ENCODE results near the gene HTRA3.

Gene HTRA3

DNA sequence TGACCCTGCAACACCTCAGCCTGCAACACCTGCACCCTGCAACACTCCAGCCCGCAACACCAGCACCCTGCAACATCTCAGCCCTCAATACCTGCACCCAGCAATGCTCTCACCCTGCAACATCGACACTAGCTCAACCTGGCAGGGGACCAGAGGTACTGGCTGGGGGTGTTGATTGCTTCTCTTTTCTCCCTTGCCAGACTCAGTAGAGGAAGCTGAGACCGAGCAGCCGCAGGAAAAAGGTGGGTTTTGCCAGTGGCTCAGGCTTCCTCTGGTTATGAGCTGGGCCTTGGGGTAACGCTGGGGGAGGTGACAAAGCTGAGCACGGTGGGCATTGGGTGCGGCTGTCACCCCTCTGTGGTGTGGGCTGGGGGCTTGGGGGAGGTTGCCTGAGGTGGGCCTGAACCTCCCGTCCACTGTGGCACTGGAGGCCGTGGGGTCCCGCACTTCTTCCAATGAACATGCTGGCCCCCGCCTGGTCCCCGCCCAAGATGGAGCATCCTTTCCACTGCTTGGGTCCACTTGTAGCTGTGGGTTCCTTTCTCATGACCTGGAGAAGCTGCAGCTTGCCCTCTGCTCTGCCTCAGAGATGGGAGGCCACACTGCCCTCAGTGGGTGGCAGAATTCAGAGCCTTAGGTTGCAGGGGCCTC lies 44.5 kb upstream of the HTRA3 start:
- TF ChIP-seq, protein P1, sequence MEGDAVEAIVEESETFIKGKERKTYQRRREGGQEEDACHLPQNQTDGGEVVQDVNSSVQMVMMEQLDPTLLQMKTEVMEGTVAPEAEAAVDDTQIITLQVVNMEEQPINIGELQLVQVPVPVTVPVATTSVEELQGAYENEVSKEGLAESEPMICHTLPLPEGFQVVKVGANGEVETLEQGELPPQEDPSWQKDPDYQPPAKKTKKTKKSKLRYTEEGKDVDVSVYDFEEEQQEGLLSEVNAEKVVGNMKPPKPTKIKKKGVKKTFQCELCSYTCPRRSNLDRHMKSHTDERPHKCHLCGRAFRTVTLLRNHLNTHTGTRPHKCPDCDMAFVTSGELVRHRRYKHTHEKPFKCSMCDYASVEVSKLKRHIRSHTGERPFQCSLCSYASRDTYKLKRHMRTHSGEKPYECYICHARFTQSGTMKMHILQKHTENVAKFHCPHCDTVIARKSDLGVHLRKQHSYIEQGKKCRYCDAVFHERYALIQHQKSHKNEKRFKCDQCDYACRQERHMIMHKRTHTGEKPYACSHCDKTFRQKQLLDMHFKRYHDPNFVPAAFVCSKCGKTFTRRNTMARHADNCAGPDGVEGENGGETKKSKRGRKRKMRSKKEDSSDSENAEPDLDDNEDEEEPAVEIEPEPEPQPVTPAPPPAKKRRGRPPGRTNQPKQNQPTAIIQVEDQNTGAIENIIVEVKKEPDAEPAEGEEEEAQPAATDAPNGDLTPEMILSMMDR (conservative IDR thresholded peaks at IDR 0.05): no peak
- H3K27ac ChIP-seq: peak overlapping the region; percentile 64

DNA sequence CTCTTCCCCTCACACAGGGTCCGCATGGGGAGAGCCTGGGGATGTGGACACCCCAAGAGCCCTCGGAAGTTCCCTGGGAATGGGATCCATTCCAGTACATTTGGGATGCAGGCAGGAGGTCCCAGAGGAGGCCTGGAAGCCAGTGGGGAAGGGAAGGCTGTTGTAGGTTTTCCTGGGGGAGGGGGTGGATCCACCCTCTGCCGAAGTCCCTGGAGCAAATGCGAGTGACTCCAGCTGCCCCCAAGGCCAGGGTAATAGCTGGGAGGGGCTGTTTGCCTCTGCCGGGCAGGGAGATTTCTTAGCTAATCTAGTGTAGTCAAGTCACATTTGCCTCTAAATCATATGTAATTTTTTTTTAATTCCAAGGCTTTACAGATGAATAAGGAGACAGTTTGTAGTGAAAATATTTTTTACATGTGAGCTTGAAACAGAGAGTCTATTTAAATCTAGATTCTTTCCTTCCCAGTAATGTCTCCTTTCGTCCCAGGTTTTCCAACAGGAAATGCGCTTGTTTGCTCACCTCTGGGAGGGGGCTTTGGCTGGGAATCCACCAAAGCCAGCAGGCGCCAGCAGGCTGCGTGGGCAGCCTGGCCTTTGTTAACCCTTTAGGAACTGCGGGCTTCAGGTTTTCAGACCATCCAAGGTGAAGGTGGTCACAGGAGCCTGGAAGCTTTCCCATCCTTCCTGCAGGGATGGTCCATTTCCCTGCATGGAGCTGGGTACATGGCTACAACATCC lies 43.7 kb upstream of the HTRA3 start:
- TF ChIP-seq, protein P1 (conservative IDR thresholded peaks at IDR 0.05): no peak
- H3K27ac ChIP-seq: peak overlapping the region; percentile 64

DNA sequence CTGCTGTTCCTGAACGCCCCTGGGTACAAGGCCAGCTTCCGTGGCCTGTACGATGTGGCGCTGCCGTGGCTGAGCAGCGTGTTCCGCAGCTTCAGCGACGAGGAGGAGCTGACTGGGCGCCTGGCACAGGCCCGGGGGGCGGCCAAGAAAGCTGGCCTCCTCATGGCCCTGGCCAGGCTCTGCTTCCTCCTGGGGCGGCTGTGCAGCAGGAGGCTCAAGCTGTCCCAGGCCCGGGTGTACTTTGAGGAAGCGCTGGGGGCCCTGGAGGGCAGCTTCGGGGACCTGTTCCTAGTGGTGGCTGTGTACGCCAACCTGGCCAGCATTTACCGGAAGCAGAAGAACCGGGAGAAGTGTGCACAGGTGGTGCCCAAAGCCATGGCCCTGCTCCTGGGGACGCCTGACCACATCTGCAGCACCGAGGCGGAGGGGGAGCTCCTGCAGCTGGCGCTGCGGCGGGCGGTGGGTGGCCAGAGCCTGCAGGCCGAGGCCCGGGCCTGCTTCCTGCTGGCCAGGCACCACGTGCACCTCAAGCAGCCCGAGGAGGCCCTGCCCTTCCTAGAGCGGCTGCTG lies 42.3 kb upstream of the HTRA3 start:
- H3K27ac ChIP-seq: no peak overlapping the region; the same call in 1 of the 2 replicates
- TF ChIP-seq, protein P1 (conservative IDR thresholded peaks at IDR 0.05): no peak

DNA sequence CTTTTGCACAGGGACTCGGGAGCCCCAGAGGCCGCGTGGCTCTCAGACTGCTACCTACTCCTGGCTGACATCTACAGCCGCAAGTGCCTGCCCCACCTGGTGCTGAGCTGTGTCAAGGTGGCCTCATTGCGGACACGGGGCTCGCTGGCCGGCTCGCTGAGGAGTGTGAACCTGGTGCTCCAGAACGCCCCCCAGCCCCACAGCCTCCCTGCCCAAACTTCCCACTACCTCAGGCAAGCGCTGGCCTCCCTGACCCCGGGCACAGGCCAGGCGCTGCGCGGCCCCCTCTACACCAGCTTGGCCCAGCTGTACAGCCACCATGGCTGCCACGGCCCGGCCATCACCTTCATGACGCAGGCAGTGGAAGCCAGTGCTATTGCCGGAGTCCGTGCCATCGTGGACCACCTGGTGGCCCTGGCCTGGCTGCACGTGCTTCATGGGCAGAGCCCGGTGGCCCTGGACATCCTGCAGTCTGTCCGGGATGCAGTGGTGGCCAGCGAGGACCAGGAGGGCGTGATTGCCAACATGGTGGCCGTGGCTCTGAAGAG lies 41.7 kb upstream of the HTRA3 start:
- TF ChIP-seq, protein P1 (conservative IDR thresholded peaks at IDR 0.05): no peak
- no peak overlapping the region for H3K27ac ChIP-seq

DNA sequence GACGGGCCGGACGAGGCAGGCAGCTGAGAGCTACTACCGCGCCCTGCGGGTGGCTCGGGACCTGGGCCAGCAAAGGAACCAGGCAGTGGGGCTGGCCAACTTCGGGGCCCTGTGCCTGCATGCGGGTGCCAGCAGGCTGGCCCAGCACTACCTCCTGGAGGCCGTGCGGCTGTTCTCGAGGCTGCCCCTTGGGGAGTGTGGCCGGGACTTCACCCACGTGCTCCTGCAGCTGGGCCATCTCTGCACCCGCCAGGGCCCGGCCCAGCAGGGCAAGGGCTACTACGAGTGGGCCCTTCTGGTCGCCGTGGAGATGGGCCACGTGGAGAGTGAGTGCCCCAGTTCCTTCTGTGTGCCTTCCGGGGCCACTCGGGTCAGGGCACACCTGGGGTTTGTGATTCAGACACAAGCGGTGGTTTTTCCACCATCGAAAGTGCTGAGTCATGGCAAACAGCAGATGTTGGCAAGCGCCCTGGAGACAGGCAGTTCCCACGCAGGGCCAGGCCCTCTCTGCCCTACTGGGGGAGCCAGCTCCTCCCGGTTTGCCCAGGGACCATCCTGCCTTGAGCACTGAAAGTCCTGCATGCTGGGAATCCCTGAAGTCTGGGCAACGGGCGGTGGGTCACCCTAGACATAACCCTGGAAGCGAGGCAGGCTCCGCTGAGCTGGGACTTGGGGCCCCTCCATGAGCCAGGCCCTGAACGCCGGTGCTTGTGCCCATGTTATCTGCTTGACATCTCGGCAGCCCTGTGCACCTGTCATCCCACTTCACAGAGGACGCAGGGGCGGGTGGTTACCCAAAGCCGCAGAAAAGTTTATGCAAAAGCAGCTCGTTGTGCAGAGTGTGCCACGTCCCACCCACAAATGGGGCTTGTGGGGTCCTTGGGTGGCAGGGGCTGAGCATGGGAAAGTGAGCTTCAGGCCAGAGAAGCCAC lies 41.0 kb upstream of the HTRA3 start:
- TF ChIP-seq, protein P1 (conservative IDR thresholded peaks at IDR 0.05): no peak
- H3K27ac ChIP-seq: no peak overlapping the region

DNA sequence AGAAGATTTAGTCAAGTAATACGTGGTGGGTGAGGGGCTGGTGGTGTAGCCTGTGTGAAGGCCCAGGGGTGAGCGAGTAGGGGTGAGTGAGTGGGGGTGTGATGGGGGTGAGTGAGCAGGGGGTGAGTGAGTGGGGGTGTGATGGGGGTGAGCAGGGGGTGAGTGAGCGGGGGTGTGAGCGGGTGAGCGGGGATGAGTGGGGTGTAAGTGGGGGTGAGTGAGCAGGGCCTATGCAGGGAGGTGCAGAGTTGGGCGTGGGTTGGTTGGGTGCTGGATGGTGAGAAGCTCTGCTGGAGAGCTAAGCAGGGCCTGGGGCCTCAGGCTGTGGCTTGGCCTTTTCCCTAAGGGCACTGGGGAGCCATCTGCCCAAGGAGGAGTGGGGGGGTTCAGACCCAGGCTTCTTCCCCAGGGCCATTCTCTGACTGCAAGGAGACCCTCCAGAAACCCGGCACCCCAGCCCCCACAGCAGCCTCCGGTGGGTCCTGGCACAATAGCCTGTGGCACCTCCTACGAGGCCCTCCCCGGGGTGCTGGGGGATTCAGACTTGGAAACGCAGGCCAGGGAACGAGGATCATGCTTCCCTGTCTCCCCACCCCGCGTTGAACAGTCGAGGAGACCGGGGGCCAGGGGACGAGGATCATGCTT lies 40.1 kb upstream of the HTRA3 start:
- no peak overlapping the region for H3K27ac ChIP-seq
- TF ChIP-seq, protein P1 (conservative IDR thresholded peaks at IDR 0.05): no peak

Measured in VCaP (cell line).